ENCODE measurements around the gene PTPRD.

DNA sequence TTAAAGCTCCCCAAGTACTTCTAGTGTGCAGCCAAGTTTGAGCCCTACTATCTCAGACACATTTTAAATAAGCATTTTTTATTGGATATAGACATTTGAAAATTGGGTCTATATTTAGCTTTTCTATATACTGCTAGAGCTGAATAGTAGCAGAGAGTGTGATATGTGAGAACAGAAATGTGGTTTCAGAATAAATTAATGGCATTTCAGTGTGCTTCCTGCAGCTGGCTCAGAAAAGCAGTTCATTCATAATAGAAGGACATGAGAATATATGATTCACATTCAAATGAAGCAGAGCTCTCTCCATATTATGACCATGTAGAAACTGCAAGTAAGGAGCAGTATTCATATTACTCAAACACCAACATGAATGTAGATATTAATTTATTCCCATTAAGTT lies 464.0 kb downstream of the PTPRD start:
- TF ChIP-seq, protein P1, sequence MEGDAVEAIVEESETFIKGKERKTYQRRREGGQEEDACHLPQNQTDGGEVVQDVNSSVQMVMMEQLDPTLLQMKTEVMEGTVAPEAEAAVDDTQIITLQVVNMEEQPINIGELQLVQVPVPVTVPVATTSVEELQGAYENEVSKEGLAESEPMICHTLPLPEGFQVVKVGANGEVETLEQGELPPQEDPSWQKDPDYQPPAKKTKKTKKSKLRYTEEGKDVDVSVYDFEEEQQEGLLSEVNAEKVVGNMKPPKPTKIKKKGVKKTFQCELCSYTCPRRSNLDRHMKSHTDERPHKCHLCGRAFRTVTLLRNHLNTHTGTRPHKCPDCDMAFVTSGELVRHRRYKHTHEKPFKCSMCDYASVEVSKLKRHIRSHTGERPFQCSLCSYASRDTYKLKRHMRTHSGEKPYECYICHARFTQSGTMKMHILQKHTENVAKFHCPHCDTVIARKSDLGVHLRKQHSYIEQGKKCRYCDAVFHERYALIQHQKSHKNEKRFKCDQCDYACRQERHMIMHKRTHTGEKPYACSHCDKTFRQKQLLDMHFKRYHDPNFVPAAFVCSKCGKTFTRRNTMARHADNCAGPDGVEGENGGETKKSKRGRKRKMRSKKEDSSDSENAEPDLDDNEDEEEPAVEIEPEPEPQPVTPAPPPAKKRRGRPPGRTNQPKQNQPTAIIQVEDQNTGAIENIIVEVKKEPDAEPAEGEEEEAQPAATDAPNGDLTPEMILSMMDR (IDR thresholded peaks at IDR 0.05) = no peak
- no peak for TF ChIP-seq EZH2 (IDR thresholded peaks at IDR 0.05)

All from neural progenitor cell (in vitro differentiated cells).